SK-N-MC (cell line): ENCODE measurements around the gene SCNN1B.

Source experiments
- EZH2 ChIP-seq: fragments of 200-600 bp; sonication (generic); IDR thresholded peaks from one replicate; pipeline ENCODE4 v1.6.1; 2017; ENCODE audit warnings: antibody characterized with exemption
- POLR2AphosphoS5 ChIP-seq: IDR thresholded peaks from 2 replicates; pipeline ENCODE4 v1.6.1; 2012; ENCODE audit warnings: mild to moderate bottlenecking, low read depth, low read length, borderline replicate concordance

DNA sequence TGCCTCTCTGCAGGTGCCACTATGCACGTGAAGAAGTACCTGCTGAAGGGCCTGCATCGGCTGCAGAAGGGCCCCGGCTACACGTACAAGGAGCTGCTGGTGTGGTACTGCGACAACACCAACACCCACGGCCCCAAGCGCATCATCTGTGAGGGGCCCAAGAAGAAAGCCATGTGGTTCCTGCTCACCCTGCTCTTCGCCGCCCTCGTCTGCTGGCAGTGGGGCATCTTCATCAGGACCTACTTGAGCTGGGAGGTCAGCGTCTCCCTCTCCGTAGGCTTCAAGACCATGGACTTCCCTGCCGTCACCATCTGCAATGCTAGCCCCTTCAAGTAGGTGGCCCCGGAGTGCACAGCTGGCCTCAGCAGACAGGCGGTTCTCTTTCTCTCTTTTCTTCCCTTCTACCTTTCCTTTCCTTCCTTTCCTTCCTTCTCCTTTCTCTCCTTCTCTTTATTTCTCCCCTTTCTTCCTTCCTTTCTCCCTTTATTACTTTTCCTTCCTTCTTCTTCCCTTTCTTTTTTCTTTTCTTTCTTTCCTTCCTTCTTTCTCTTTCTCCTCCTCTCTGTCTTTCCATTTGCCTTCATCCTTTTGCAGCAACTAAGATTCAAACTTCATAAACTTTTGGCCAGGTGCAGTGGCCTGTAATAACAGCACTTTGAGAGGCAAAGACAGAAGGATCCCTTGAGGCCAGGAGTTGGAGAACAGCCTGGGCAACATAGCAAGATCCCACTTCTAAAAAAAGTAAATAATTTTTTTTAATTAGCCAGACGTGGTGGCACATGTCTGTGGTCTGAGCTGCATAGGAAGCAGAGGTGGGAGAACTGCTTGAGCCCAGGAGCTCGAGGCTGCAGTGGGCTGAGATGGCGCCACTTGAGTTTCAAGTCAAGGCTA, 46.7 kb downstream of the SCNN1B start:
- TF ChIP-seq POLR2AphosphoS5 (no peak), EZH2 (no peak)
